Lower leg skin (tissue), 3 donors: ENCODE data around the gene ADCY1.

Source experiments
- CTCF ChIP-seq, 3 donors: fragments of 450-650 bp; IDR thresholded peaks; one replicate each; pipeline ENCODE4 v1.5.1; 2016; ENCODE audit warnings: antibody characterized with exemption in 3 of 3, mild to moderate bottlenecking in 3 of 3, moderate library complexity in 2 of 3
- POLR2A ChIP-seq, 2 donors: fragments of 450-650 bp; IDR thresholded peaks; one replicate each; pipeline ENCODE4 v1.6.1; 2016 to 2017; ENCODE audit warnings: antibody characterized with exemption in 2 of 2, mild to moderate bottlenecking in 1 of 2, moderate library complexity in 1 of 2

- no peak for TF ChIP-seq CTCF (IDR thresholded peaks at IDR 0.05)
- no peak for TF ChIP-seq POLR2A (IDR thresholded peaks at IDR 0.05)
Observed at GRCh38 chr7:45657136-45657889, 83.1 kb downstream of the ADCY1 start.
